ENCODE measurements around the gene CTSD.

Gene CTSD

DNA sequence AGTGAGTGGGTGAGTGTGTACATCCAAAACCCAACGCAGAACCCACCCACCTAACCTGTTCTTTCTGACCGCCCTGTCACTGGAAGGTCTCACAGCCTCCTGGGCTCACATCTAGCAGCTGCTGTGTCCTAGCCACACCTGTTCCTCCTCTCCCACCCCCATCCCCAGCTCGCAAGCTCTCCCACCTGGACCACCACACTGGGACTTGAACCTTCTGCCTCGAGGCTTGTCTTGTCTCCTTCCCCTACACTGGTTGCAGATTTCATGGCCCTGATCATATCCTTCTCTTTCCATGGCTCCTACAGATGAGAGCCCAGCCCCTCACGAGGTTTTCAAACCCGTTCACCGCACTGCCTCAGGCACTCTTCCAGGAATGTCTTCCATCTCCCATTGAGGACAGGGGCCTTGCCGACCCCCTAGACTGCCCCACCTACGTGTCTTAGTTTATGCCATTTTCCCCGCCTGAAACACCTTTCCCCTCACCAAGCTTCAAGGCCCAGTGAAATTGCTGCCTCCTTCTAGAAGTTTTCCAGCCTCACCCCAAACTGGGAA, 20.1 kb downstream of the CTSD start:
- TF ChIP-seq, protein P1, sequence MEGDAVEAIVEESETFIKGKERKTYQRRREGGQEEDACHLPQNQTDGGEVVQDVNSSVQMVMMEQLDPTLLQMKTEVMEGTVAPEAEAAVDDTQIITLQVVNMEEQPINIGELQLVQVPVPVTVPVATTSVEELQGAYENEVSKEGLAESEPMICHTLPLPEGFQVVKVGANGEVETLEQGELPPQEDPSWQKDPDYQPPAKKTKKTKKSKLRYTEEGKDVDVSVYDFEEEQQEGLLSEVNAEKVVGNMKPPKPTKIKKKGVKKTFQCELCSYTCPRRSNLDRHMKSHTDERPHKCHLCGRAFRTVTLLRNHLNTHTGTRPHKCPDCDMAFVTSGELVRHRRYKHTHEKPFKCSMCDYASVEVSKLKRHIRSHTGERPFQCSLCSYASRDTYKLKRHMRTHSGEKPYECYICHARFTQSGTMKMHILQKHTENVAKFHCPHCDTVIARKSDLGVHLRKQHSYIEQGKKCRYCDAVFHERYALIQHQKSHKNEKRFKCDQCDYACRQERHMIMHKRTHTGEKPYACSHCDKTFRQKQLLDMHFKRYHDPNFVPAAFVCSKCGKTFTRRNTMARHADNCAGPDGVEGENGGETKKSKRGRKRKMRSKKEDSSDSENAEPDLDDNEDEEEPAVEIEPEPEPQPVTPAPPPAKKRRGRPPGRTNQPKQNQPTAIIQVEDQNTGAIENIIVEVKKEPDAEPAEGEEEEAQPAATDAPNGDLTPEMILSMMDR (IDR thresholded peaks at IDR 0.05; ENCODE audit: borderline replicate concordance, insufficient read depth, low read depth, low read length), result no peak
- H3K4me3 ChIP-seq (ENCODE audit: low read depth, low read length), result no peak overlapping the region

DNA sequence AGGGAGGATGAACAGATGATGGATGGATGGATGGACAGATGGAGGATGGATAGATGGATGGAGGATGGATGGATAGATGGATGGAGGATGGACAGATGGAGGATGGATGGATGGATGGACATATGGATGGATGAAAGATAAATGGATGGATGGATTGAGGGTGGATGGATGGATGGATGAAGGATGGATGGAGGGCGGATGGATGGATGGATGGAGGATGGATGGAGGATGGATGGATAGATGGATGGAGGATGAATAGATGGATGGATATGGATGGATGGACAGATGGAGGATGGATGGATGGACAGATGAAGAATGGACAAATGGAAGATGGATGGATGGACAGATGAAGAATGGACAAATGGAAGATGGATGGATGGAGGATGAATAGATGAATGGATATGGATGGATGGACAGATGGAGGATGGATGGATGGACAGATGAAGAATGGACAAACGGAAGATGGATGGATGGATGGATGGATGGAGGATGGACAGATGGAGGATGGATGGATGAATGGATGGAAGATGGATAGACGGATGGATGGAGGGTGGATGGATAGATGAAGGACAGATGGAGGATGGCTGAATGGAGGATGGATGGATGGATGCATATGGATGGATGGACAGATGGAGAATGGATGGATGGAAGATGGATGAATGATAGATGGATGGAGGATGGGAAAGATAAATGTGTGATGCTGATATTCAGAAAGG, 20.7 kb downstream of the CTSD start:
- H3K4me3 ChIP-seq (ENCODE audit: low read depth, low read length), result no peak overlapping the region
- TF ChIP-seq, protein P1 (IDR thresholded peaks at IDR 0.05; ENCODE audit: borderline replicate concordance, insufficient read depth, low read depth, low read length), result no peak

DNA sequence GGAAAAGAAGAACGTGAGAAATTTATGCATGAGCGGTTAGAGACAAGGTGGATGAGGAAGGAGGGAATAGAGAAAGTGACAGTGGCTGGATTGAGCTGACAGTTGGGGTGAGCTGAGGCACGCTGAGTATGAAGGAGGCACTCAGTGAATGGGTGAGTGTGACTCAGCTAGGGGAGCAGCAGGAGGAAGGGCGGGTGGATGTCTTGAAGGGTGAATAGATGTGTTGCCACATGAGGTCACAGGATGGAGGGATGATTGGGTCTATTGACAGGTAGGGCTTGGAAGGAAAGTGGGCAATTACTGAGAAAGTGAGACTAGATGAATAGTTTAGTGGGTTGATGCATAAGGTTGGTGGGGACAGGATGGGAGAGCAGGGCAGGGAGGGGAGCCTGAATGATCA, 21.4 kb downstream of the CTSD start:
- no peak overlapping the region for H3K4me3 ChIP-seq (ENCODE audit: low read depth, low read length)
- TF ChIP-seq, protein P1 (IDR thresholded peaks at IDR 0.05; ENCODE audit: borderline replicate concordance, insufficient read depth, low read depth, low read length), result no peak

DNA sequence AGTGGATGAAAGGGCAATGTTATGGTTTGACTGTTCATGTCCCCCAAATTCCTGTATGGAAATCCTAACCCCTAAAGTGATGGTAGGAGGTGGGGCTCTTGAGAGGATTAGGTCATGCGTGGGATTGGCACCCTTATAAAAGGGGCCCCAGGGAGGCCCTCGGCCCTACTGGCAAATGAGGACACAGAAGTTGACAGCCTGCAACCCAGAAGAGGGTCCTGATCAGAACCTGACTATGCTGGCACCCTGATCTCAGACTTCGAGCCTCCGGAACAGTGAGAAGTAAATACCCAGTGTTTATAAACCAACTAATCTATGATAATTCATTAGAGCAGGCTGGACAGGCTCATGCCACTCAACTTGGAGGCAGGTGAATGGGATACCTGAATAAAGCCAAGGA, 22.0 kb downstream of the CTSD start:
- TF ChIP-seq, protein P1 (IDR thresholded peaks at IDR 0.05; ENCODE audit: borderline replicate concordance, insufficient read depth, low read depth, low read length), result no peak

DNA sequence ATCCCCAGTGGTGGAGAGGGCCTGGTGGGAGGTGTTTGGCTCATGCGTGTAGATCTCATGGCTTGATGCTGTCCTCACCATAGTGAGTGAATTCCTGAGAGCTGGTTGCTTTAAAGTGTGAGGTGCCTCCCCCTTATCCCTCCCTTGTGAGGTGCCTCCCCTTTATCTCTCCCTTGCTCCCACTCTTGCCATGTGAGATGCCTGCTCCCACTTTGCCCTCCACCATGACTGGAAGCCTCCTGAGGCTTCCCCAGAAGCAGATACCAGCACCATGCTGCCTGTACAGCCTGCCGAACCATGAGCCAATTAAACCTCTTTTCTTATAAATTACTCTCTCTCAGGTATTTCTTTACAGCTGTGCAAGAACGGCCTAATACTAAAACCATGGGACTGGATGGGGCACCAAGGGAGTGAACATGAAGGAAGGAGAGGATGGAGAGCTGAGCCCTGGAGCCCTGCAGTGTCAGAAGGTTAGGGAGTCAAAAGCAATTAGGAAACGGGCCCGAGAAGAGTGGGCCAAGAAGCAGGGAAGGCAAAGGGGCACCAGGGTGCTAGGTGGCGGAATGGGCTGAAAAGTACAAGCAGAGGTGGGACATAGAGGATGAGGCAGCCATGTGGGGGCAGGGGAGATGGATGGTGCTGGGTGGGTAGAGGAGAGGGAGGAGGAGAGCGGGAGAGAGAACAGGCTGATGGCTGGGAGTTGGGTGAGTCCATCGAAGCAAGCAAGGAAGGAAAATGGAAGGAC, 22.8 kb downstream of the CTSD start:
- no peak overlapping the region for H3K4me3 ChIP-seq (ENCODE audit: low read depth, low read length)
- TF ChIP-seq, protein P1 (IDR thresholded peaks at IDR 0.05; ENCODE audit: borderline replicate concordance, insufficient read depth, low read depth, low read length), result no peak

More for the DNA sequence above, 22.0 kb downstream of the CTSD start:
- H3K4me3 ChIP-seq (ENCODE audit: low read depth, low read length), result no peak overlapping the region

DNA sequence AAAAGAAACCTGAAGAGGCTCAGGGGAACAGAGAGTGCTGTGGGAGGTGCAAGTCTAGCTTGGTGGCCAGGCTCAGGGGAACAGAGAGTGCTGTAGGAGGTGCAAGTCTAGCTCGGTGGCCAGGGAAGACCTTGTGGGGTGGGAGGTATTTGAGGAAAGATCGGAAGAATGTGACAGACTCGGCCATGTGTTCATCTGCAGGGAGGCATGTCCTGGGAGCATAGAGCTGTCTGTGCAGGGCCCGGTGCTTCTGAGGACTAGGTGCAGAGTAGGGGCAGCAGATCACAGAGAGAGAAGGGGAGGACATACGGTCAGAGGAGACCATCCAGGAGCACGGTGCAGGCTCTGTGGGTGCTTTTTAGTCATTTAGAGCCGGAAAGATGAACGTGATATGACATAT, 24.2 kb downstream of the CTSD start:
- TF ChIP-seq, protein P1 (IDR thresholded peaks at IDR 0.05; ENCODE audit: borderline replicate concordance, insufficient read depth, low read depth, low read length), result no peak
- no peak overlapping the region for H3K4me3 ChIP-seq (ENCODE audit: low read depth, low read length)
